HCT116 (cell line): ENCODE measurements around the gene SH2D6. TPM values are rescaled to one million over a fixed set of nuclear protein-coding genes. Genes with fewer than 3 reads are reported as not detected.

ENCODE experiments used
- ATAC-seq: fragments of 200-7000 bp; cut with Tn5 transposase; 2 replicates; pipeline ENCODE4 v1.9.1; 2020; ENCODE audit warnings: mild to moderate bottlenecking, moderate library complexity
- BruUV-seq: library from RNA; stranded (reverse); fragments of 400-500 nt; replicated peaks from 2 replicates; lab custom pipeline; 2021; lab: Mats Ljungman, UMichigan
- CTCF ChIA-PET: fragments of 300-600 bp; sonication (Branson Sonifier 250); formaldehyde crosslinking; loops from one replicate; lab custom pipeline; 2021; ENCODE audit warnings: antibody characterized with exemption; lab: Charles Lee
- POLR2A ChIA-PET: fragments of 300-600, 350-600 bp; sonication (Branson Sonifier 250); formaldehyde crosslinking; loops from one replicate; lab custom pipeline; 2021; ENCODE audit warnings: antibody characterized with exemption; lab: Charles Lee
- RAD21 ChIA-PET, 2 experiments: fragments of 300-600 bp; sonication (Branson Sonifier 250); formaldehyde crosslinking; loops; one replicate each; lab custom pipeline; 2023; ENCODE audit warnings: low total read pairs in 2 of 2; ENCODE audit not compliant: uncharacterized antibody in 2 of 2, unreplicated experiment in 2 of 2, low non-redundant PET in 1 of 2; lab: Charles Lee
- DNase-seq: peaks from one replicate; pipeline ENCODE4 v3.0.0-alpha.2; 2010; ENCODE audit warnings: low read depth, low spot score
- H2AFZ ChIP-seq: fragments of 200-600 bp; shearing (Covaris generic), sonication (generic); 2 replicates; pipeline ENCODE4 v1.6.1; 2017; ENCODE audit warnings: low read depth, mixed run types, mixed read lengths, antibody characterized with exemption, low read length; ENCODE audit not compliant: poor library complexity, severe bottlenecking
- H3K27ac ChIP-seq: 2 replicates; pipeline ENCODE4 v1.5.1; 2012; ENCODE audit warnings: low read depth, low read length
- H3K27me3 ChIP-seq: fragments of 200-600 bp; sonication (generic); 2 replicates; pipeline ENCODE4 v1.6.1; 2016; ENCODE audit warnings: mixed run types, low read length, mixed read lengths; ENCODE audit not compliant: insufficient read depth
- H3K36me3 ChIP-seq, 2 experiments: fragments of 200-500 bp in 1 of 2; fragments of 200-600 bp in 1 of 2; sonication (Bioruptor generic) in 1 of 2; sonication (generic) in 1 of 2; 2 replicates each; pipeline versions ENCODE4 v1.5.1 to v1.6.1; 2014 to 2016; ENCODE audit warnings: low read length in 2 of 2, inconsistent platforms in 1 of 2, mixed read lengths in 1 of 2, mixed run types in 1 of 2; ENCODE audit not compliant: insufficient read depth in 2 of 2, control insufficient read depth in 1 of 2
- H3K4me1 ChIP-seq, 2 experiments: fragments of 200-600 bp in 1 of 2; sonication (generic) in 1 of 2; 2 replicates each; pipeline versions ENCODE4 v1.5.1 to v1.6.1; 2012 to 2017; ENCODE audit warnings: low read length in 2 of 2, inconsistent platforms in 1 of 2, mild to moderate bottlenecking in 1 of 2, mixed read lengths in 1 of 2, mixed run types in 1 of 2, moderate library complexity in 1 of 2; ENCODE audit not compliant: insufficient read depth in 2 of 2, control insufficient read depth in 1 of 2
- H3K4me2 ChIP-seq: fragments of 200-600 bp; sonication (generic); 2 replicates; pipeline ENCODE4 v1.6.1; 2017; ENCODE audit warnings: mixed run types, low read length, mixed read lengths
- H3K4me3 ChIP-seq, 2 experiments: fragments of 200-600 bp in 1 of 2; sonication (generic) in 1 of 2; replicated peaks in 1 of 2; 2 replicates each; pipeline ENCODE4 v1.5.1; 2011 to 2016; ENCODE audit warnings: low read length in 2 of 2, control low read depth in 1 of 2, low read depth in 1 of 2, mild to moderate bottlenecking in 1 of 2, mixed read lengths in 1 of 2, mixed run types in 1 of 2
- H3K79me2 ChIP-seq: fragments of 200-600 bp; sonication (generic); 2 replicates; pipeline ENCODE4 v1.6.1; 2017; ENCODE audit warnings: mild to moderate bottlenecking, mixed run types, low read length, moderate library complexity, mixed read lengths; ENCODE audit not compliant: insufficient read depth
- H3K9ac ChIP-seq: fragments of 200-600 bp; sonication (generic); 2 replicates; pipeline ENCODE4 v1.6.1; 2016; ENCODE audit warnings: low read length, mixed read lengths
- H3K9me2 ChIP-seq: fragments of 200-600 bp; sonication (generic), shearing (Covaris generic); 2 replicates; pipeline ENCODE4 v1.6.1; 2017; ENCODE audit warnings: mixed run types, mild to moderate bottlenecking, moderate library complexity; ENCODE audit not compliant: insufficient read depth
- H3K9me3 ChIP-seq, 2 experiments: fragments of 200-500 bp in 1 of 2; fragments of 200-600 bp in 1 of 2; sonication (Bioruptor generic) in 1 of 2; sonication (generic) in 1 of 2; 2 replicates each; pipeline ENCODE4 v1.6.1; 2014 to 2017; ENCODE audit warnings: low read length in 2 of 2, mixed read lengths in 2 of 2, inconsistent platforms in 1 of 2, low read depth in 1 of 2, mild to moderate bottlenecking in 1 of 2, mixed run types in 1 of 2, moderate library complexity in 1 of 2; ENCODE audit not compliant: control insufficient read depth in 1 of 2, insufficient read depth in 1 of 2
- H4K20me1 ChIP-seq: fragments of 200-600 bp; sonication (generic), shearing (Covaris generic); 2 replicates; pipeline ENCODE4 v1.6.1; 2017; ENCODE audit warnings: mixed run types, mild to moderate bottlenecking, moderate library complexity; ENCODE audit not compliant: insufficient read depth
- CBX3 ChIP-seq: IDR thresholded peaks from 2 replicates; pipeline ENCODE4 v1.6.1; 2012; ENCODE audit warnings: low read depth
- EGR1 ChIP-seq: IDR thresholded peaks from 2 replicates; pipeline ENCODE4 v1.6.1; 2012; ENCODE audit warnings: low read depth
- ELF1 ChIP-seq: IDR thresholded peaks from 2 replicates; pipeline ENCODE4 v1.6.1; 2012; ENCODE audit warnings: low read depth, borderline replicate concordance
- EZH2 ChIP-seq: fragments of 200-600 bp; sonication (generic); IDR thresholded peaks from 2 replicates; pipeline ENCODE4 v1.6.1; 2017; ENCODE audit warnings: antibody characterized with exemption, mixed run types
- EZH2phosphoT487 ChIP-seq: fragments of 200-600 bp; IDR thresholded peaks from 2 replicates; pipeline ENCODE4 v1.6.1; 2018; ENCODE audit warnings: antibody characterized with exemption, borderline replicate concordance
- FOSL1 ChIP-seq: IDR thresholded peaks from 2 replicates; pipeline ENCODE4 v1.6.1; 2012; ENCODE audit warnings: low read depth
- JUND ChIP-seq: IDR thresholded peaks from 2 replicates; pipeline ENCODE4 v1.6.1; 2012
- POLR2A ChIP-seq: IDR thresholded peaks from 2 replicates; pipeline ENCODE4 v1.7.0; 2011; ENCODE audit warnings: borderline replicate concordance; ENCODE audit not compliant: insufficient read depth, insufficient read length; ENCODE audit errors: extremely low read depth
- POLR2AphosphoS5 ChIP-seq: IDR thresholded peaks from 2 replicates; pipeline ENCODE4 v1.6.1; 2011; ENCODE audit warnings: mild to moderate bottlenecking, low read depth, low read length, moderate library complexity
- SIN3A ChIP-seq: IDR thresholded peaks from 2 replicates; pipeline ENCODE4 v1.6.1; 2012; ENCODE audit warnings: low read depth
- SRF ChIP-seq: IDR thresholded peaks from 2 replicates; pipeline ENCODE4 v1.6.1; 2012; ENCODE audit warnings: low read depth
- TCF7L2 ChIP-seq: IDR thresholded peaks from 2 replicates; pipeline ENCODE4 v1.7.0; 2011; ENCODE audit warnings: borderline replicate concordance, inconsistent platforms; ENCODE audit not compliant: insufficient read depth, insufficient read length; ENCODE audit errors: extremely low read depth
- YY1 ChIP-seq: IDR thresholded peaks from 2 replicates; pipeline ENCODE4 v1.6.1; 2011; ENCODE audit warnings: low read length, low read depth, moderate library complexity, mild to moderate bottlenecking; ENCODE audit not compliant: insufficient replicate concordance; ENCODE audit errors: extremely low read depth
- ZFX ChIP-seq: fragments of 450-650 bp; IDR thresholded peaks from 2 replicates; pipeline ENCODE4 v1.6.1; 2017
- ZNF274 ChIP-seq: fragments of 200-500 bp; sonication (Bioruptor generic); IDR thresholded peaks from 2 replicates; pipeline ENCODE4 v1.6.1; 2014; ENCODE audit warnings: mild to moderate bottlenecking, low read depth, low read length, inconsistent platforms
- intact Hi-C: fragments of 100-400 bp; cut with micrococcal nuclease; formaldehyde crosslinking; loops from 2 replicates; pipeline ENCODE4 v1.10.0; 2022
- total RNA-seq: library from RNA; stranded (reverse); gene quantifications from one replicate; pipeline ENCODE4 v1.2.1, GENCODE V29; 2021; ENCODE audit not compliant: unreplicated experiment
- TF ChIP-seq, protein P1 (sequence below): IDR thresholded peaks from 2 replicates; pipeline ENCODE4 v1.6.1; 2012
- TF ChIP-seq, protein P2 (sequence below): IDR thresholded peaks from 2 replicates; pipeline ENCODE4 v1.6.1; 2012; ENCODE audit warnings: low read depth

Gene SH2D6
- total RNA-seq, 1 experiment from 2014 or later: 2.7 TPM

DNA sequence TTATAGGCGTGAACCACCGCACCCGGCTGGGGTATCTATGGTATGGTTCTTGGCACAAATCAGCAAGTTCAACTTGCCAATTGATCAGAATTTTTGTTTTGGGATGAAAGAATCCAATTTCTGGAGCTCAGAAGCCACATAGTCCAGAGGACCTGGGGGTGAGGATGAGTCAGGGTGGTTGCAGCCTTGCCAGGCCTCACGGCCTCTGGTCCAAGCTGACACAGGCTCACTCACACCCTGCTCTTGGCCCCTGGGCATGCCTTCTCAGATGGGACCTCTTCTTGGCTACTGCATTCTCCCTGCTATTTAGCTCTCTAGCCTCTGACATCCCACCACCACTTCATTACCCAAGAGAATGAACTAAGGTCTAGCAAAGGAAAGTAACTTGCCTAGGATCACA, 24.7 kb upstream of the SH2D6 start:
- Histone ChIP-seq H3K27me3 (no peaks in the 10 kb centered on the region), H3K4me2 (no peak overlapping the region), H3K36me3 (peaks cover 16 to 40% of the 10 kb centered on the region in 2 experiments), H3K9me3 (no peaks in the 10 kb centered on the region), H3K79me2 (no peaks in the 10 kb centered on the region), H3K27ac (no peak overlapping the region), H2AFZ (no peak overlapping the region), H3K9ac (no peak overlapping the region), H4K20me1 (no peaks in the 10 kb centered on the region), H3K4me3 (no peak overlapping the region), H3K9me2 (no peaks in the 10 kb centered on the region), H3K4me1 (peaks cover 0 to 6% of the 10 kb centered on the region in 2 experiments; a peak in 1 of 4 replicates)
- TF ChIP-seq YY1 (no peak), ZNF274 (no peak)
- intact Hi-C loops: no loop called here
- ChIA-PET RAD21 (no interaction called here), CTCF (interaction anchor here (2.7 kb wide), 1 partner anchor 158 kb away, joined by 18 read pairs; no protein-coding TSS in a partner anchor), POLR2A (no interaction called here)
- no TSS peak for BruUV-seq
- DNase-seq: no peak
- ATAC-seq: no peak

DNA sequence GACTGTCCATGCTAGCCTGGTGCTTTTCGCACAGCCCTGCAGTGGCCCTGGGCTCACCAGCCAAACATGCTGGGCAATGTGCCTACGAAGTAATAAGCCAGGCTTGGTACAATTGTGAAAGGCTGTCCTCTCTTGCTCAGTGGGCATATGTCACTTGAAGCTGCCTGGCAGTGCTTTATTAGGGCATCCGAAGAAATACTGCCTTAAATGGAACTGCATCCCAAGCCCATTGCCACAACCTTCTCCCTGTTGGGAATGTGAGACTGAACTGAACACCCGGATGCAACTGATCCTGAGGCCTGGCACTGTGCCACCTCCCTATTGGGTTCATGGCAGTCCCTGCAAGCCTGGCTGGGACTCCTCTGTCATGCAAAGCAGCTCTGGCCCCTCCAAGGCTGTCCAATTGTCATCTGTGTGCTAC, 24.2 kb upstream of the SH2D6 start:
- Histone ChIP-seq H3K9me2 (no peaks in the 10 kb centered on the region), H3K27ac (no peak overlapping the region), H3K36me3 (peaks cover 18 to 40% of the 10 kb centered on the region in 2 experiments), H3K4me2 (no peak overlapping the region), H2AFZ (no peak overlapping the region), H4K20me1 (no peaks in the 10 kb centered on the region), H3K79me2 (no peaks in the 10 kb centered on the region), H3K4me1 (peaks cover 0 to 6% of the 10 kb centered on the region in 2 experiments; a peak in 1 of 4 replicates), H3K9ac (no peak overlapping the region), H3K9me3 (no peaks in the 10 kb centered on the region), H3K27me3 (no peaks in the 10 kb centered on the region), H3K4me3 (no peak overlapping the region)
- ChIA-PET RAD21 (no interaction called here), POLR2A (no interaction called here), CTCF (no interaction called here)
- intact Hi-C loops: no loop called here
- no peak for ATAC-seq
- BruUV-seq: no TSS peak
- TF ChIP-seq ELF1 (no peak), EZH2phosphoT487 (no peak), EGR1 (no peak), CBX3 (no peak), JUND (no peak), TCF7L2 (no peak), ZNF274 (no peak), POLR2A (no peak), FOSL1 (no peak), YY1 (no peak), EZH2 (no peak), SIN3A (no peak), SRF (no peak), ZFX (no peak), POLR2AphosphoS5 (no peak)
- TF ChIP-seq, protein P1, sequence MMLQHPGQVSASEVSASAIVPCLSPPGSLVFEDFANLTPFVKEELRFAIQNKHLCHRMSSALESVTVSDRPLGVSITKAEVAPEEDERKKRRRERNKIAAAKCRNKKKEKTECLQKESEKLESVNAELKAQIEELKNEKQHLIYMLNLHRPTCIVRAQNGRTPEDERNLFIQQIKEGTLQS: no peak
- TF ChIP-seq, protein P2, sequence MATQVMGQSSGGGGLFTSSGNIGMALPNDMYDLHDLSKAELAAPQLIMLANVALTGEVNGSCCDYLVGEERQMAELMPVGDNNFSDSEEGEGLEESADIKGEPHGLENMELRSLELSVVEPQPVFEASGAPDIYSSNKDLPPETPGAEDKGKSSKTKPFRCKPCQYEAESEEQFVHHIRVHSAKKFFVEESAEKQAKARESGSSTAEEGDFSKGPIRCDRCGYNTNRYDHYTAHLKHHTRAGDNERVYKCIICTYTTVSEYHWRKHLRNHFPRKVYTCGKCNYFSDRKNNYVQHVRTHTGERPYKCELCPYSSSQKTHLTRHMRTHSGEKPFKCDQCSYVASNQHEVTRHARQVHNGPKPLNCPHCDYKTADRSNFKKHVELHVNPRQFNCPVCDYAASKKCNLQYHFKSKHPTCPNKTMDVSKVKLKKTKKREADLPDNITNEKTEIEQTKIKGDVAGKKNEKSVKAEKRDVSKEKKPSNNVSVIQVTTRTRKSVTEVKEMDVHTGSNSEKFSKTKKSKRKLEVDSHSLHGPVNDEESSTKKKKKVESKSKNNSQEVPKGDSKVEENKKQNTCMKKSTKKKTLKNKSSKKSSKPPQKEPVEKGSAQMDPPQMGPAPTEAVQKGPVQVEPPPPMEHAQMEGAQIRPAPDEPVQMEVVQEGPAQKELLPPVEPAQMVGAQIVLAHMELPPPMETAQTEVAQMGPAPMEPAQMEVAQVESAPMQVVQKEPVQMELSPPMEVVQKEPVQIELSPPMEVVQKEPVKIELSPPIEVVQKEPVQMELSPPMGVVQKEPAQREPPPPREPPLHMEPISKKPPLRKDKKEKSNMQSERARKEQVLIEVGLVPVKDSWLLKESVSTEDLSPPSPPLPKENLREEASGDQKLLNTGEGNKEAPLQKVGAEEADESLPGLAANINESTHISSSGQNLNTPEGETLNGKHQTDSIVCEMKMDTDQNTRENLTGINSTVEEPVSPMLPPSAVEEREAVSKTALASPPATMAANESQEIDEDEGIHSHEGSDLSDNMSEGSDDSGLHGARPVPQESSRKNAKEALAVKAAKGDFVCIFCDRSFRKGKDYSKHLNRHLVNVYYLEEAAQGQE: no peak
- DNase-seq: no peak
